HCT116 (cell line): ENCODE measurements around the gene EHD4. TPM values are rescaled to one million over a fixed set of nuclear protein-coding genes. Genes with fewer than 3 reads are reported as not detected.

Experiments used
- ATAC-seq: fragments of 200-7000 bp; cut with Tn5 transposase; 2 replicates; pipeline ENCODE4 v1.9.1; 2020; ENCODE audit warnings: mild to moderate bottlenecking, moderate library complexity
- BruUV-seq: library from RNA; stranded (reverse); fragments of 400-500 nt; replicated peaks from 2 replicates; lab custom pipeline; 2021; lab: Mats Ljungman, UMichigan
- CTCF ChIA-PET: fragments of 300-600 bp; sonication (Branson Sonifier 250); formaldehyde crosslinking; loops from one replicate; lab custom pipeline; 2021; ENCODE audit warnings: antibody characterized with exemption; lab: Charles Lee
- POLR2A ChIA-PET: fragments of 300-600, 350-600 bp; sonication (Branson Sonifier 250); formaldehyde crosslinking; loops from one replicate; lab custom pipeline; 2021; ENCODE audit warnings: antibody characterized with exemption; lab: Charles Lee
- RAD21 ChIA-PET, 2 experiments: fragments of 300-600 bp; sonication (Branson Sonifier 250); formaldehyde crosslinking; loops; one replicate each; lab custom pipeline; 2023; ENCODE audit warnings: low total read pairs in 2 of 2; ENCODE audit not compliant: uncharacterized antibody in 2 of 2, unreplicated experiment in 2 of 2, low non-redundant PET in 1 of 2; lab: Charles Lee
- DNase-seq: peaks from one replicate; pipeline ENCODE4 v3.0.0-alpha.2; 2010; ENCODE audit warnings: low read depth, low spot score
- H2AFZ ChIP-seq: fragments of 200-600 bp; shearing (Covaris generic), sonication (generic); 2 replicates; pipeline ENCODE4 v1.6.1; 2017; ENCODE audit warnings: low read depth, mixed run types, mixed read lengths, antibody characterized with exemption, low read length; ENCODE audit not compliant: poor library complexity, severe bottlenecking
- H3K27ac ChIP-seq: 2 replicates; pipeline ENCODE4 v1.5.1; 2012; ENCODE audit warnings: low read depth, low read length
- H3K27me3 ChIP-seq: fragments of 200-600 bp; sonication (generic); 2 replicates; pipeline ENCODE4 v1.6.1; 2016; ENCODE audit warnings: mixed run types, low read length, mixed read lengths; ENCODE audit not compliant: insufficient read depth
- H3K36me3 ChIP-seq, 2 experiments: fragments of 200-500 bp in 1 of 2; fragments of 200-600 bp in 1 of 2; sonication (Bioruptor generic) in 1 of 2; sonication (generic) in 1 of 2; 2 replicates each; pipeline versions ENCODE4 v1.5.1 to v1.6.1; 2014 to 2016; ENCODE audit warnings: low read length in 2 of 2, inconsistent platforms in 1 of 2, mixed read lengths in 1 of 2, mixed run types in 1 of 2; ENCODE audit not compliant: insufficient read depth in 2 of 2, control insufficient read depth in 1 of 2
- H3K4me1 ChIP-seq, 2 experiments: fragments of 200-600 bp in 1 of 2; sonication (generic) in 1 of 2; 2 replicates each; pipeline versions ENCODE4 v1.5.1 to v1.6.1; 2012 to 2017; ENCODE audit warnings: low read length in 2 of 2, inconsistent platforms in 1 of 2, mild to moderate bottlenecking in 1 of 2, mixed read lengths in 1 of 2, mixed run types in 1 of 2, moderate library complexity in 1 of 2; ENCODE audit not compliant: insufficient read depth in 2 of 2, control insufficient read depth in 1 of 2
- H3K4me2 ChIP-seq: fragments of 200-600 bp; sonication (generic); 2 replicates; pipeline ENCODE4 v1.6.1; 2017; ENCODE audit warnings: mixed run types, low read length, mixed read lengths
- H3K4me3 ChIP-seq, 2 experiments: fragments of 200-600 bp in 1 of 2; sonication (generic) in 1 of 2; replicated peaks in 1 of 2; 2 replicates each; pipeline ENCODE4 v1.5.1; 2011 to 2016; ENCODE audit warnings: low read length in 2 of 2, control low read depth in 1 of 2, low read depth in 1 of 2, mild to moderate bottlenecking in 1 of 2, mixed read lengths in 1 of 2, mixed run types in 1 of 2
- H3K79me2 ChIP-seq: fragments of 200-600 bp; sonication (generic); 2 replicates; pipeline ENCODE4 v1.6.1; 2017; ENCODE audit warnings: mild to moderate bottlenecking, mixed run types, low read length, moderate library complexity, mixed read lengths; ENCODE audit not compliant: insufficient read depth
- H3K9ac ChIP-seq: fragments of 200-600 bp; sonication (generic); 2 replicates; pipeline ENCODE4 v1.6.1; 2016; ENCODE audit warnings: low read length, mixed read lengths
- H3K9me2 ChIP-seq: fragments of 200-600 bp; sonication (generic), shearing (Covaris generic); 2 replicates; pipeline ENCODE4 v1.6.1; 2017; ENCODE audit warnings: mixed run types, mild to moderate bottlenecking, moderate library complexity; ENCODE audit not compliant: insufficient read depth
- H3K9me3 ChIP-seq, 2 experiments: fragments of 200-500 bp in 1 of 2; fragments of 200-600 bp in 1 of 2; sonication (Bioruptor generic) in 1 of 2; sonication (generic) in 1 of 2; 2 replicates each; pipeline ENCODE4 v1.6.1; 2014 to 2017; ENCODE audit warnings: low read length in 2 of 2, mixed read lengths in 2 of 2, inconsistent platforms in 1 of 2, low read depth in 1 of 2, mild to moderate bottlenecking in 1 of 2, mixed run types in 1 of 2, moderate library complexity in 1 of 2; ENCODE audit not compliant: control insufficient read depth in 1 of 2, insufficient read depth in 1 of 2
- H4K20me1 ChIP-seq: fragments of 200-600 bp; sonication (generic), shearing (Covaris generic); 2 replicates; pipeline ENCODE4 v1.6.1; 2017; ENCODE audit warnings: mixed run types, mild to moderate bottlenecking, moderate library complexity; ENCODE audit not compliant: insufficient read depth
- CBX3 ChIP-seq: IDR thresholded peaks from 2 replicates; pipeline ENCODE4 v1.6.1; 2012; ENCODE audit warnings: low read depth
- EZH2 ChIP-seq: fragments of 200-600 bp; sonication (generic); IDR thresholded peaks from 2 replicates; pipeline ENCODE4 v1.6.1; 2017; ENCODE audit warnings: antibody characterized with exemption, mixed run types
- EZH2phosphoT487 ChIP-seq: fragments of 200-600 bp; IDR thresholded peaks from 2 replicates; pipeline ENCODE4 v1.6.1; 2018; ENCODE audit warnings: antibody characterized with exemption, borderline replicate concordance
- POLR2AphosphoS5 ChIP-seq: IDR thresholded peaks from 2 replicates; pipeline ENCODE4 v1.6.1; 2011; ENCODE audit warnings: mild to moderate bottlenecking, low read depth, low read length, moderate library complexity
- REST ChIP-seq: IDR thresholded peaks from 2 replicates; pipeline ENCODE4 v1.6.1; 2012; ENCODE audit warnings: low read depth
- SP1 ChIP-seq: IDR thresholded peaks from 2 replicates; pipeline ENCODE4 v1.6.1; 2012; ENCODE audit warnings: low read depth
- SRF ChIP-seq: IDR thresholded peaks from 2 replicates; pipeline ENCODE4 v1.6.1; 2012; ENCODE audit warnings: low read depth
- ZBTB33 ChIP-seq: IDR thresholded peaks from 2 replicates; pipeline ENCODE4 v1.6.1; 2011; ENCODE audit warnings: mild to moderate bottlenecking, low read length, moderate library complexity; ENCODE audit not compliant: insufficient replicate concordance; ENCODE audit errors: extremely low read depth
- intact Hi-C: fragments of 100-400 bp; cut with micrococcal nuclease; formaldehyde crosslinking; loops from 2 replicates; pipeline ENCODE4 v1.10.0; 2022
- total RNA-seq: library from RNA; stranded (reverse); gene quantifications from one replicate; pipeline ENCODE4 v1.2.1, GENCODE V29; 2021; ENCODE audit not compliant: unreplicated experiment

The EHD4 gene
- total RNA-seq, 1 experiment from 2014 or later: 28.0 TPM

- RAD21 ChIA-PET: no interaction called here
- POLR2A ChIA-PET: no interaction called here
- CTCF ChIA-PET: no interaction called here
Measured at GRCh38 chr15:41849861-41850260, 122.5 kb downstream of the EHD4 start.

GRCh38 chr15:41849204-41849603 is 123.2 kb downstream of the EHD4 start:
- peaks cover 0 to 3% of the 10 kb centered on the region in 2 experiments; a peak in 1 of 4 replicates for H3K36me3 ChIP-seq
- ChIA-PET CTCF (no interaction called here), POLR2A (no interaction called here), RAD21 (no interaction called here)
- no peak overlapping the region for H3K4me2 ChIP-seq
- DNase-seq: no peak
- no peaks in the 10 kb centered on the region for H4K20me1 ChIP-seq
- H3K27me3 ChIP-seq: no peaks in the 10 kb centered on the region
- no peaks in the 10 kb centered on the region for H3K79me2 ChIP-seq
- intact Hi-C loops: no loop called here
- ATAC-seq: no peak
- no peak overlapping the region for H3K4me3 ChIP-seq
- no TSS peak for BruUV-seq
- no peak overlapping the region for H3K27ac ChIP-seq
- no peaks in the 10 kb centered on the region for H3K4me1 ChIP-seq
- no peak for TF ChIP-seq EZH2
- H2AFZ ChIP-seq: no peak overlapping the region
- no peaks in the 10 kb centered on the region for H3K9me2 ChIP-seq
- no peak overlapping the region for H3K9ac ChIP-seq
- H3K9me3 ChIP-seq: no peaks in the 10 kb centered on the region

More at GRCh38 chr15:41849861-41850260, 122.5 kb downstream of the EHD4 start:
- Histone ChIP-seq H3K4me2 (no peak overlapping the region), H3K9me2 (no peaks in the 10 kb centered on the region), H3K27me3 (no peaks in the 10 kb centered on the region), H3K36me3 (peaks cover 0 to 3% of the 10 kb centered on the region in 2 experiments; a peak in 1 of 4 replicates), H3K4me1 (no peaks in the 10 kb centered on the region), H3K9me3 (no peaks in the 10 kb centered on the region), H2AFZ (no peak overlapping the region), H3K27ac (no peak overlapping the region), H4K20me1 (no peaks in the 10 kb centered on the region), H3K9ac (no peak overlapping the region), H3K79me2 (no peaks in the 10 kb centered on the region), H3K4me3 (no peak overlapping the region)
- TF ChIP-seq SRF (no peak), CBX3 (no peak)
- intact Hi-C loops: no loop called here
- 0 out of 2 replicates have a peak, but pooled peaks have one; percentile 23 for ATAC-seq
- no TSS peak for BruUV-seq
- DNase-seq: no peak

- Histone ChIP-seq H3K4me1 (no peaks in the 10 kb centered on the region), H3K79me2 (no peaks in the 10 kb centered on the region), H2AFZ (no peak overlapping the region), H4K20me1 (no peaks in the 10 kb centered on the region), H3K9me3 (no peaks in the 10 kb centered on the region), H3K4me3 (no peak overlapping the region), H3K27me3 (no peaks in the 10 kb centered on the region), H3K9ac (no peak overlapping the region), H3K27ac (no peak overlapping the region), H3K9me2 (no peaks in the 10 kb centered on the region), H3K4me2 (no peak overlapping the region), H3K36me3 (peaks cover 0 to 3% of the 10 kb centered on the region in 2 experiments; a peak in 1 of 4 replicates)
- intact Hi-C loops: no loop called here
- RAD21 ChIA-PET: no interaction called here
- no peak for DNase-seq
- POLR2A ChIA-PET: no interaction called here
- BruUV-seq: no TSS peak
- CTCF ChIA-PET: no interaction called here
- ATAC-seq: no peak
- TF ChIP-seq ZBTB33: no peak
- no peak for TF ChIP-seq SP1
- no peak for TF ChIP-seq CBX3
- no peak for TF ChIP-seq POLR2AphosphoS5
- TF ChIP-seq REST: no peak
- TF ChIP-seq EZH2phosphoT487: no peak
Measured at GRCh38 chr15:41848631-41849030, 123.7 kb downstream of the EHD4 start.
